NCI-H2171 treated with DMSO at 0.1 percent for 48 hours (cell line): Measurements from ENCODE around the gene SPEN.
A peak's percentile ranks its signal among the peaks of the same experiment; 100 is the strongest.
"Not testable (repeated sequence)": the region's sequence is repeated elsewhere in the genome, so short reads cannot be mapped to it uniquely, and the experiment has no call there.

Experiments used
- DNase-seq: peaks from one replicate; lab custom pipeline; 2025; lab: John Stamatoyannopoulos, UW

Gene SPEN

DNA sequence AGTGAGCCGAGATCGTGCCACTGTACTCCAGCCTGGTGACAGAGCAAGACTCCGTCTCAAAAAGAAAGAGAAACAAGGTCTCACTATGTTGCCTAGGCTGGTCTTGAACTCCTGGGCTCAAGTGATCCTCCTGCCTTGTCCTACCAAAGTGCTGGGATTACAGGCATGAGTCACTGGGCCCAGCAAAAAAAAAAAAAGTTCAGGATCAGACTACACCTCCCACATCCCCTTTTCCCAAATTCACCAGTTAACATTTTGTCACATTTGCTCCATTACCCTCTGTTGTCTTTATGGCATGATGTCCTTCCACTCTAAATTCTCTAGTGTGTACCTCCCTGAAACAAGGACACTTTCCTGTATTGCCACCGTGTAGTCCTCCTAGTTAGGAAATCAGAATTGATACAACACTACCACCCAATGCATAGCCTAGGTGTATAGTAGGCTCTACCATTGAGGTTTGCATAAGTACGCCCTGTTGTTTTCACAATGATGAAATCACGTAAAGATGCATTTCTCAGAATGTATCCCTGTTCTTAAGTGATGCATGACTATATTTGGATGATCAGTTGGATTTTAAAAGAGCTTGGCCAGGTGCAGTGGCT is 10.7 kb downstream of the SPEN start:
- no peak for DNase-seq

DNA sequence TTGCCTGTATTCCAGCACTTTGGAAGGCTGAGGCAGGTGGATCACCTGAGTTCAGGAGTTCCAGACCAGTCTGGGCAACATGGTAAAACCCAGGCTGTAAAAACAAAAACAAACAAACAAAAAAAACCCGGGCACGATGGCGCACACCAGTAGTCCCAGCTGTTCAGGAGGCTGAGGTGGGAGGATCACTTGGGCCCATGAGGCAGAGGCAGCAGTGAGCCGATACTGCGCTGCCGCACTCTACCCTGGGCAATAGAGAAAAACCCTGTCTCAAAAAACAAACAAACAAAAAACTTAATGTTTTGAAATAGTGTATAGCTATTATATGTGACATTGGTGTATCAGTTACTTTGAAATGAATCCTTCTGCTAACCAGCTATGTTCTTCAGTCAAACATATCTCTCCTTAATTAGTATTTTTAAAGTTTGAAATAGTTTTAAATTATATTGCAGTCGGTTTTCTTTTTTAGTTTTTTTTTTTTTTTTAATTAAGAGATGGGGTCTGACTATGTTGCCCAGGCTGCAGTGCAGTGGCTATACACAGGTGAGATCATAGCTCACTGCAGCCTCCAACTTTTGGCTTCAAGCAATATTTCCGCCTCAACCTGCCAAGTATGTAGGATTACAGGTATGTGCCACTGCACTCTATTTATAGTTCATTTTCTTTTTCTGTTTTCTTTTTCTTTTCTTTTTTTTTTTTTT is 11.3 kb downstream of the SPEN start:
- no peak for DNase-seq

DNA sequence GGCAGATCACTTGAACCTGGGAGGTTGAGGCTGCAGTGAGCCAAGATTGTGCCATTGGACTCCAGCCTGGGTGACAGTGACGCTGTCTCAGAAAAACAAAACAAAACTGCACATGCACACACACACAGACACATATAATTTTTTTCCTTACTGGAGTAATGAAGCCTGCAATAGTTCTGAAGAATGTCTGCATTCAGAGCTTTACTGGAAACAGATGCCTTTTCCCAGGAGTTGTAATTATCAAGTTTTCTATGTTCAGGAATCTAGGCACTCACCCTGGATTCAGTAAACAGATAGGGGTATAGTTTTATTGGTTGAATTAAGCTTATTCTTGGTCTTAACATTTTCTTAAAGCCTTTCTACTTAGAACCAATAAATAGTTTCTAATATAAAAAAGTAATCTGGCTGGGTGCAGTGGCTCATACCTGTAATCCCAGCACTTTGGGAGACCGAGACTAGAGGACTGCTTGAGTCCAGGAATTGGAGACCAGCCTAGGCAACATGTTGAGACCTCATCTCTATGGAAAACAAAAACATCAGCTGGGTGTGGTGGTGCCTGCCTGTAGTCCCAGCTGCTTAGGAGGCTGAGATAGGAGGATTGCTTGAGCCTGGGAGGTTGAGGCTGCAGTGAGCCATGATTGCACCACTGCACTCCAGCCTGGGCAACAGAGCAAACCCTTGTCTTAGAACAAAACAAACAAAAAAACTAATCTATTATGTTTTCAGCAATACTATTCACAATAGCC is 15.8 kb downstream of the SPEN start:
- DNase-seq, result no peak

DNA sequence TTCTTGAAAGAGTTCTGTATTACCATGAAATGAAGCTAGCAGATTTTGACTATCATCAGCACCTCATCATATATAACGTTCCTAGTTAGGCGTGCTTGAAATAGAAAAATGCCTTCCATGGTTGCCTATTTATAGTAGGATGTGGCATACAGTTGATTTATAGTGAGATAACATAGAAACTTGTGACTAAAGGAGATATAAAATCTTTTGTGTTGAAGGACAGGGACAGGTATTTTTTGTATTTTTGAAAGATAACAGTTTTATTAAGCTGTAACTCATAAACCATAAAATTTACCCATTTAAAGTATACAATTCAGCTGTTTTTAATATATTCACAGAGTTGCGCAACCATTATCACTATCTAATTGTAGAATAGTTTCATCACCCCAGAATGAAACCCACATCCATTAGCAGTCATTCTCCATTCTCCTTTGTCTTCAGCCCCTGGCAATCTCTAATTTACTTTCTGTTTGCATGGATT is 19.3 kb downstream of the SPEN start:
- no peak for DNase-seq

DNA sequence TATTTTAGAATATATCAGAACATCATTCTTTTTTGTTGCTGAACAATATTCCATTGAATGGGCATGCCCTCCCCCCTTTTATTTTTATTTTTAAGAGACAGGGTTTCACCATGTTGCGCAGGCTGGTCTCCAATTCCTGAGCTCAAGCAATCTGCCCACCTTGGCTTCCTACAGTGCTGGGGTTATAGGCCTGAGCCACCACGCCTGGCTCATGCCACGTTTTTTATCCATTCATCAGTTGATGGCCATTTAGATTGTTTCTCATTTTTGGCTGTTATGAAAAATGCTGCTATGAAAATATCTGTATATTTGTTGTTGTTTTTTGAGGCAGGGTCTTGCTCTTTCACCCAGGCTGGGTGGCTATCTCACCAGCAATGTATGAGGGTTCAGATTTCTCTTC is 19.8 kb downstream of the SPEN start:
- DNase-seq, result no peak

DNA sequence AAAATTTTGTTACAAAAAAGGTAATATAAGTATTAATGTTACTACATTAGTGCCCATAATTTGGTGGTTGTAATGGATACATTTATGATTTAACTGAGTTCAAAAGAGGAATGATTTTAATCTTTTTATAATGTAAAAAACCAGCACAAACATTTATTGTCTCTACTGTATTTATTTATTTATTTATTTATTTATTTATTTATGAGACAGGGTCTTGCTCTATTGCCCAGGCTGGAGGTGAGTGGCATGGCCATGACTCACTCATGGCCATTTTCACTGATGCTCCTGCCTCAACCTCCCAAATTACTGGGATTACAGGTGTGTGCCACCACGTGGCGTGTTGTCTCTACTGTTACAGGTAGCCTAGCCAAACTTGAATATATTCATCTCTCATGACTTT is 21.9 kb downstream of the SPEN start:
- DNase-seq, result no peak

DNA sequence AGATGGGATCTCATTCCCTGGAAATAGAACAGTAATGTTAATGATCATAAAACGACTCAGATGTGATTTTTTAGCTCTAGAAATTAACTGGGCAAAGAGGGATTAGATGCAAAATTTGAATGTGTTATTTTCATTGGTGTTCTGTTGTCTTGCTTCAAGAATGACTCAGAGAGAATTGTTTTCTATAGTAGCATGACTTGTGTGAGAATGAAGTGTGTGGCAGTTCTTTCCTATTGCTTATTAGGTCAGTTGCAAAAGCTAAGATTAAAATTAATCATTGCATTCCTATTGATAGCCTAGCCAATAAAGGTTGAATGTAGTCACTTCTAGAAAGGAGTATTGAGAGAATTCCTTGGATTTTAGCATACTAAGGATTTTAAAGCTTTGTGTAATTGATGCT is 22.9 kb downstream of the SPEN start:
- DNase-seq, result no peak

DNA sequence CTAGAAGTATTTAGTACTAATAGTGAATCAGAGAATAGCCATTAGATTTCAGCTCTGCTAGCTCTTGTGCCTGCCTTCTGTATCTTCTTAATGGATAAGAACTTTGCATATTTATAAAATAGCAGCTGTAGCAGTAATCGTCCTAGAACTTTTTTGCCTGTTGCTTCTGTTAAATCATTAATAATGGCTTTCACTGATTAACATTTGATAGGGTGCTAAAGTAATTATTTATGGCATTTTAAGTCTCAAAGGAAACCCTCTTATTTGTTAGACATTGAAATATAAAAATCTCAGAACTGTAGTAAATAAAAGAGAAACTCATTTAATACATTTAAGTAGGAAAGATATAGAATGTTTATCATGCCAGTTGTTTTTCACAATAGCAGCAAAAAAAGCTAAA is 27.0 kb downstream of the SPEN start:
- no peak for DNase-seq

DNA sequence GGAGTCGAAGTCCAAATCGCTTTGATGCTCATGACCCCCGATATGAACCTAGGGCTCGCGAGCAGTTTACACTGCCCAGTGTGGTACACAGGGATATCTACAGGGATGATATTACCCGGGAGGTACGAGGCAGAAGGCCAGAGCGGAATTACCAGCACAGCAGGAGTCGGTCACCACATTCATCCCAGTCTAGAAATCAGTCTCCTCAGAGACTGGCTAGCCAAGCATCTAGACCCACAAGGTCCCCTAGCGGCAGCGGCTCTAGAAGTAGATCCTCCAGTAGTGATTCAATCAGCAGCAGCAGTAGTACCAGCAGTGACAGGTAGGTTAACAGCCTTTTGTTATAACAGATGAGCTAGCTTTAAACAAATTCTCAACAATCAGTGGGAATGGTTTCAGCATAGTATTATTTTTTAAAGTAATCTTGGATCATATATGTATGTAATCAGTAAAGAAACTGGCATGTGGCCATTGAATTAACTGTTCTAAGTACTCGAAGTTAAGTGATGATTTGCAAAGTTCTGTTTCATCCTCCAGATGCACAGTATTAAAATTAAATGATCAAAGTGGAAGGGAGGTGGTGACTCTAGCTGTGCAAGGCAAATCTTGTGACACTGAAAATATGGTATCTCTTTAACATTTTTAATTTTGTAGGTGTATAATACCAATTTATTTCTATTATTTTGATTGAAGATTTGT is 29.0 kb downstream of the SPEN start:
- DNase-seq, result no peak

DNA sequence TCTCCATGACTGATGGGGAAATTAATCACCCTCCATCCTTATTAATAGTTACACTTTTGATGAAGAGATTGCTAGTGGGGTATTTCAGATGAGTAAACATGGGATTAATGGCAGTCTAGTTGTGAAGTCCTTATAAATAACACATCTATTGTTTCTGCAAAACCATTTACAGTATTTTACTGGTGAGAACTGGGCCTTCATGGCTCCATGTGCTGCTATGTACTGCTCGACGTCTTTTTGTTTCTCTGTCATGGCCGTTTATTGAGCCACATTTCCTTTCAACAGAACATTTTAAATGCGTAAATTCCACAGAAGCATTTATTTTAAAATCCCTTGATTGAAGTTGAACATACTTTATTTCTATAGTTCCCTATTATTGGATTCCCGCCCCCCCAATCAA is 34.5 kb downstream of the SPEN start:
- no peak for DNase-seq

DNA sequence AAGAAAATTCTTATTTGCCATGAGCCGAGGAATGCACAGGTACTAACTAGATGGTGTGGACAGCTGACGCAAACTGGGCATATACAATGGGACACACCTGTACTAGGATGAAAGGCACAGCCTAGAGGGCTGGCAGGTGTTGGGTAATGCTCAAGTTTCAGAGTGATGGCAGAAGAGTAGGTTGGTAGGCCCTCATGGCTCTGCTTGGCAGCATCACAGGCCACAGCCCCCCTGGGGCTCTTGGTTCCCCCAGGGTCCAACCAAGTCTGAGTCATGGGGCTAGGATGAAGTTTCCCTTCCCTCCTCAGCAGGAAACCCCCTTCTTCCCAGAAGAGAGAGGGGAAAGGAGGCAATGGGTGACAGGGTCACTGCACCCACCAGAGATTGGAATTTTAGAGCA is 35.2 kb downstream of the SPEN start:
- DNase-seq, result no peak

DNA sequence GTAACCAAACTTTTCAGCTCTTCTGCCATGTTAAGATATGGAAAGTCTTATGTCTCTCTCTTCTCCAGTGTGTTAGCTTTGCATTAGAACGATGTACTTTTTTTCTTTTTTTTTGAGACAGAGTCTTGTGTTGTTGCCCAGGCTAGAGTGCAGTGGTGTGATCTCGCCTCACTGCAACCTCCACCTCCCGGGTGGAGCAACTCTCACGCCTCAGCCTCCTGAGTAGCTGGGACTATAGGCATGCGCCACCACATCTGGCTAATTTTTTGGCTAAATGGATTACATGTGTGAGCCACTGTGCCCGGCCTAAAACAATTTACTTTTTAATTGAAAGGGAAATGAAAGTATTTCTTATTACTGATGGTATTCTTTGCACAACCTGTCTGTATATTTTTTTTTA is 35.8 kb downstream of the SPEN start:
- no peak for DNase-seq

DNA sequence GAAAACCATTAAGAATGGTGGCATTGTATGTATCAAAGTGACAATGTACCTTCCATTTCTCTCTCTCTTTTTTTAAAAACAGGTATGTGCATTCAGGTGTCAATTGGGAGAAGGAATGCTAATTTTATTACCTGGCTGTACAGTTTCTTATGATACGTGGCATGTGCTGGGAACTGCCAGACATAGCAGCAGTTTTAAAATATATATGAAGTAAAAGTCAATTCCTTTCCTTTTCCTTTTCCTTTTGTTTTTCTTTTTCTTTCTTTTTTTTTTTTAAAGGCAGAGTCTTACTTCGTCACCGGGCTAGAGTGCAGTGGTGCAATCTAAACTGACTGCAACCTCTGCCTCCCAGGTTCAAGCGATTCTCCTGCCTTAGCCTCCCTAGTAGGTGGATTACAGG is 37.0 kb downstream of the SPEN start:
- no peak for DNase-seq

DNA sequence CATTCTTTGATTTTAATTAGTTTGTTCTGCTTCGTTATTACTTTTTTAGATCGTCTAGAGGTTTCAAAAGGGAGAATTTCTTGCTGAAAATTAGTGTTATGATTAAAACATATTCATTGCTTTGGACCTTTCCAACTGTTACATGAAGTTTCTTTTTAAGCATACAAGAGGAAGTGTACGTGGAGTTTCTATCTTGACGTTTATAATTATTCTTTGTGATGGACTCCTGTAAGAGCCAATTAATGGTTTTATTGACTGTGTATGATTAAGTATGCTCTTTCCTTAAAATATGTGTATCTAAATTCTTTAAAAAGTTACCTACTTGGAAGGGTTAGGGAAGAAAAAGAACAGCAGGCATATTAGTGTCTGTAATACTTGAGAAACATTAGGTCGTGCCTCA is 37.8 kb downstream of the SPEN start:
- no peak for DNase-seq

DNA sequence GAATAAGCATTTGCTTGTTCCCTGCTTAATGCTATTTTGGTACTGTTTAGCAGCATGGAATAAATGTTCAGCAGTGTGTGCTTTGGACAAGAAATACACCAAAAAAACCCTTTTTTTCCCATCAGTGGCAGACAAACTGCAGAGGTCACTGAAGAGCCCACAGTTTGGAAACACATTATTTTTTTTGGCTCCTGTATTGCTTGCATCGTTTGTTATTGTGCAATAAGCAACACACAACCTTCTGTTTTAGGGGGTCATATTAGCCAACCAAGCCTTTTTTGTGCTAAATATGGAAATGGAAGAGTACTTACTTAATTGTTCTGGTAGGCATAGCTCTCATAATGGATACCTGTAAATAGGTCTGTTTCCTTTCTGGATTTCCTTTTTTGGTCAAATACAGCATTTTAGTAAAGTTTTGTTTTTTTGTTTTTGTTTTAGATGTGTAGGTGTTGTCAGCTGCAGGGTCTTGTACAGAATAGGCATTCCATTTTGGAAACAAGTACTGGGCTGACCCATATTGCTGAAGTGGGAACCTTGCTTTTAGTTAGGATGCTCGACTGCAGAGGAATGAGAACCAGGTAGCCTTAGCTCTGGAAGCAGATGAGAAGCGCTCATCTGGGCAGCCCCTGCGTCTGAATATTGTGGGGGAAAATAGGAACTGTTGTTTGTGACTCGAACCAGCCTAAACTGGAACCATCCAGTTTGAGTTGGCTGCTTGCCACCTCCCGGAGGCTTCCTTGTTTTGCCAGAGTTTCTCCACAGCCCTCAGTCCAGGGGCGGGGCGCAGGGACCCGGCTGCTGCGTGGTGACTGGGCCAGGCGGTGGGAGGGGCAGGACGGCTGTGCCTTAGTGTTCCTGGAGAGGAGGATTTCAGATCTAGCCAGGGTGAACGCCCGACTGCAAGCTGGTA is 38.4 kb downstream of the SPEN start:
- DNase-seq, result peak; percentile 90

DNA sequence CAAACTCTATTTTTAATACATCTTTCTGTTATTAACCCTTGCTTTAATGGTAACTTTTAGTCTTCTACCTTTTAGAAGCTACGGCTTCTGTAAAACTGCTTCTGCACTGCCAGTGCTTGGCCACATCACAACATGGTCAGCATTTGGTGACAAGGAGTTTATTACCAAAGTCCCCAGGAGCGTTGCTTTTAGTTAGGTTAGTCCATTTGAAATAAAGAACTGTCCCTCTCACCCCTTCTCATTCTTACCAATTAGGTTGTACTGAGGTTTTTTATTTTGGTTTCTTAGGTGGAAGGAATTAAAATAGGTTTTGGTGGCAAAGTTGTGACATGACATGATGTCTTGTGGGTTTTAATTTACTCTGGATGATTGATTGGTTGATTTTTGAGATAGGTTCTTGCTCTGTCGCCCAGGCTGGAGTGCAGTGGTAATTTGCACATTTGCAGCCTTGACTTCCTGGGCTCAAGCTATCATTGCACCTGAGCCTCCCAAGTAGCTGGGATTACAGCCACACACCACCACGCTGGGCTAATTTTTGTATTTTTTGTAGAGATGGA is 39.2 kb downstream of the SPEN start:
- DNase-seq, result no peak

DNA sequence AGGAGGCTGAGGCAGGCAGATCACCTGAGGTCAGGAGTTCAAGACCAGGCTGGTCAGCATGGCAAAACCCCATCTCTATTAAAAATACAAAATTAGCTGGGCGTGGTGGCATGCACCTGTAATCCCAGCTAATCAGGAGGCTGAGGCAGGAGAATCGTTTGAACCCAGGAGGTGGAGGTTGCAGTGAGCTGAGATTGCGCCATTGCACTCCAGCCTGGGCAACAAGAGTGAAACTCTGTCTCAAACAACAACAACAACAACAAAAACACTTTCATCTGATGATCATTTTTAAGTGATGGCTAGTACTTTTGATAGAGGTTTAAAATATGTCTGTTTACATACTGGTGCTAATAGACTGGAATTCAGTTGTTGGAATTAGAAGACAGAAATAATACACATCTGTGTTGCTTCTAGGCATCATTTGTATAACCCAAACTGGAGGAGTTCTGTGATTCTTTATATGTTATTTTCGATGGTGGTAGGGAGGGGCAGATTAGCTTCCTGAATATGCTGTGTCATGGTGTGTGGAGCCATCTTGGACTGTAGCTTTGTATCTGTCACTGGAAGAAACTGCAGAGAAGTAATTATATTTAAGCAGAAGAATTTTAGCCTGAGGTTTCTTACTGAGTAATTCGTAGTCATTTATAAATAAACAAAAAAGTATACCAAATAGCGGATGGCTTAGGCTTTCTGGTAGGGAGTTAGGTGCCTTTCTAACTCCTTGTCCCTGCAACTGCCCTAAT is 45.5 kb downstream of the SPEN start:
- DNase-seq, result peak; percentile 14

DNA sequence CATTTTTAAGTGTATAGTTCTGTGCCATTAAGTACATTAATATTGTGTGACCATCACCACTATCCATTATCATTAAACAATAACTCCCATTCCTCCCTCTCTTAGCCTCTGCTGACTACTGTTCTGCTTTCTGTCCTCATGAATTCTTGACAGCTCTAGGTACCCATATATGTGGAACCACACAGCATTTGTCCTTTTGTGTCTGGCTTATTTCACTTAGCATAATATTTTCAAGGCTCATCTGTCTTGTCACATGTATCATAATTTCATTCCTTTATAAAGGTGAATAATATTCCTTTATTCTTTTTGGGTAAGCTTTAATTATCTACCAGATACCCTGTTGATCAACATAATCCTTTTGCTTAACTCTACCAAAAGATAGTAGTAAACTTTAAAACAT is 47.7 kb downstream of the SPEN start:
- DNase-seq, result no peak

DNA sequence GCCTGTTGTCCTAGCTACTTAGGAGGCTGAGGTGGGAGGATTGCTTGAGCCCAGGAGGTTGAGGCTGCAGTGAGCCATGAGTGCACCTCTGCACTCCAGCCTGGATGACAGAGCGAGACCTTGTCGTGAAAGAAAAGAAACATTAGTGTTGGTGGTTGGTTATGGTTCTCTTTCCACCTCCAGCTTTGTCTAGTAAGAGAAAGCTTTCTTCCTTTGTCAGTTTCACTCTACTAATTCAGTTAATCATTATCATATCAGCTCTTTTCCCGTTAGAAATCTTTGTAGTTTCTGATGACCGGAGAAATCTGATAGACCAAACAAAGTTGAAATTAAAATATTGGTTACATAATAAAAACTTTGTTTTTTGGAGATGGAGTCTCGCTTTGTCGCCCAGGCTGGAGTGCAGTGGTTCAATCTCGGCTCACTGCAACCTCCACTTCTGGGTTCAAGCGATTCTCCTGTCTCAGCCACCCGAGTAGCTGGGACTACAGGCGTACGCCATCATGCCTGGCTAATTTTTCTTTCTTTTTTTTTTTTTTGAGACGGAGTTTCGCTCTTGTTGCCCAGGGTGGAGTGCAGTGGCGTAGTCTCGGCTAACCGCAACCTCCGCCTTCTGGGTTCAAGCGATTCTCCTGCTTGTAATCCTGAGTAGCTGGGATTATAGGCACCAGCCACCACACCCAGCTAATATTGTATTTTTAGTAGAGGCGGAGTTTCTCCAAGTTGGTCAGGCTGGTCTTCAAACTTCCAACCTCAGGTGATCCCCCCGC is 49.5 kb downstream of the SPEN start:
- not testable (repeated sequence) for DNase-seq

DNA sequence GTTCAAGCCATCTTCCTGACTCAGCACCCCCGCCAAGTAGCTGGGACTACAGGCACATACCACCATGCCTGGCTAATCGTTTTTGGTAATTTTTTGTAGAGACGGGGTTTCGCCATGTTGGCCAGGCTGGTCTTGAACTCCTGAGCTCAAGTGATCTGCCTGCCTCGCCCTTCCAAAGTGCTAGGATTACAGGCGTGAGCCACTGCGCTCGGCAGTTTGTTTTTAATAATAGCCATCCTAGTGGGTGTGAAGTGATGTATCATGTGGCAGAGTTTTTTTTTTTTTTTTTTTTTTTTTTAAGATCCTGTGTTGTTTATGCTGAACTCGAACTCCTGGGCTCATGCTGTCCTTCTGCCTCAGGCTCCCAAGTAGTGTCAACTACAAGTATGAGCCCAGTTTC is 51.8 kb downstream of the SPEN start:
- DNase-seq, result peak; percentile 37
